RWPE2 (cell line): Measurements from ENCODE around the gene PPARD.
A peak's percentile ranks its signal among the peaks of the same experiment; 100 is the strongest.

Experiments
- ATAC-seq: fragments of 200-7000 bp; cut with Tn5 transposase; 3 replicates; pipeline ENCODE4 v1.9.1; 2021; ENCODE audit warnings: low read depth
- DNase-seq: peaks from one replicate; pipeline ENCODE4 v3.0.0-alpha.2; 2020; ENCODE audit warnings: low spot score
- H3K27ac ChIP-seq: fragments of 450-650 bp; 2 replicates; pipeline ENCODE4 v1.5.1; 2017; ENCODE audit warnings: mild to moderate bottlenecking; ENCODE audit not compliant: poor library complexity, severe bottlenecking
- H3K27me3 ChIP-seq: fragments of 250-450 bp; sonication (Bioruptor Pico); 2 replicates; pipeline ENCODE4 v1.5.1; 2021; ENCODE audit warnings: mild to moderate bottlenecking, moderate library complexity; ENCODE audit not compliant: insufficient read depth, poor library complexity, severe bottlenecking
- H3K36me3 ChIP-seq: fragments of 250-450 bp; sonication (Bioruptor Pico); 2 replicates; pipeline ENCODE4 v1.5.1; 2020; ENCODE audit warnings: low read depth, mild to moderate bottlenecking, moderate library complexity
- H3K4me1 ChIP-seq: fragments of 250-450 bp; sonication (Bioruptor Pico); 2 replicates; pipeline ENCODE4 v1.5.1; 2021; ENCODE audit warnings: mild to moderate bottlenecking, moderate library complexity; ENCODE audit not compliant: insufficient read depth, poor library complexity, severe bottlenecking
- H3K4me3 ChIP-seq: fragments of 250-450 bp; sonication (Bioruptor Pico); 2 replicates; pipeline ENCODE4 v1.5.1; 2021; ENCODE audit warnings: mild to moderate bottlenecking, moderate library complexity; ENCODE audit not compliant: severe bottlenecking
- H3K9me3 ChIP-seq: fragments of 250-450 bp; sonication (Bioruptor Pico); 2 replicates; pipeline ENCODE4 v1.5.1; 2021; ENCODE audit warnings: mild to moderate bottlenecking, moderate library complexity; ENCODE audit not compliant: severe bottlenecking
- CTCF ChIP-seq: fragments of 450-650 bp; IDR thresholded peaks from one replicate; pipeline ENCODE4 v1.5.1; 2017; ENCODE audit warnings: mild to moderate bottlenecking, moderate library complexity; ENCODE audit not compliant: poor library complexity, severe bottlenecking

Gene PPARD

GRCh38 chr6:35382015-35382414 lies 39.7 kb downstream of the PPARD start:
- H3K9me3 ChIP-seq: no peaks in the 10 kb centered on the region
- no peaks in the 10 kb centered on the region for H3K4me1 ChIP-seq
- peaks cover 4% of the 10 kb centered on the region; the same call in 1 of the 2 replicates for H3K36me3 ChIP-seq
- no peak for TF ChIP-seq CTCF
- ATAC-seq (no peak), DNase-seq (no peak)
- H3K27ac ChIP-seq: no peak overlapping the region
- no peak overlapping the region for H3K4me3 ChIP-seq
- H3K27me3 ChIP-seq: no peaks in the 10 kb centered on the region

- ATAC-seq (no peak), DNase-seq (no peak)
- no peak for TF ChIP-seq CTCF
- Histone ChIP-seq H3K36me3 (no peaks in the 10 kb centered on the region), H3K4me1 (peaks cover 8% of the 10 kb centered on the region), H3K27ac (no peak overlapping the region), H3K27me3 (no peaks in the 10 kb centered on the region), H3K9me3 (no peaks in the 10 kb centered on the region), H3K4me3 (no peak overlapping the region)
Observed at GRCh38 chr6:35385457-35386202, 43.3 kb downstream of the PPARD start.

GRCh38 chr6:35386989-35387388 lies 44.6 kb downstream of the PPARD start:
- Histone ChIP-seq H3K9me3 (no peaks in the 10 kb centered on the region), H3K4me3 (no peak overlapping the region), H3K27me3 (no peaks in the 10 kb centered on the region), H3K27ac (peak overlapping the region; percentile 18), H3K4me1 (peaks cover 20% of the 10 kb centered on the region), H3K36me3 (no peaks in the 10 kb centered on the region)
- ATAC-seq (no peak), DNase-seq (no peak)
- no peak for TF ChIP-seq CTCF

GRCh38 chr6:35388030-35388429 lies 45.7 kb downstream of the PPARD start:
- ATAC-seq: no peak

More at GRCh38 chr6:35388030-35388429, 45.7 kb downstream of the PPARD start:
- Histone ChIP-seq H3K4me3 (no peak overlapping the region), H3K27me3 (no peaks in the 10 kb centered on the region), H3K36me3 (no peaks in the 10 kb centered on the region), H3K4me1 (peaks cover 23% of the 10 kb centered on the region), H3K9me3 (no peaks in the 10 kb centered on the region), H3K27ac (no peak overlapping the region)
- TF ChIP-seq CTCF: no peak
- no peak for DNase-seq
